Measurements from ENCODE around the gene SMC1A.

DNA sequence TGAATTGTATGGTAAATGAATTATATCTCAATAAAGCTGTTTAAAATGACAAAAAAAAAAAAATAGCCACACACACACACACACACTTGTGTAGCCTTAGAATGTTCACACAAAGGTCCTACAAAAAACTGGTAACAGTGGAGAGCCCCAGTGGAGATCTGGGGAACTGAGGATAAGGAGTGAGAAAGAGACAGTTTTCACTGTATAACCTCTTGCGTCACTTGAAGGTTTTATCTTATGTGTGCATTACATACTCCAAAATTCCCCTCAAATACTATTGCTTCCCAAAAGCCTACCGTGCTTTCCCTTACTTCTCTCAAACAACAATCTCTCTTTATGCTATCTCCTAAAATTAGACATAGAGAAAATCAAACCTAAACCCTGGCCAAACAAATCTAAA lies 67.8 kb downstream of the SMC1A start:
- TF ChIP-seq, protein P1, sequence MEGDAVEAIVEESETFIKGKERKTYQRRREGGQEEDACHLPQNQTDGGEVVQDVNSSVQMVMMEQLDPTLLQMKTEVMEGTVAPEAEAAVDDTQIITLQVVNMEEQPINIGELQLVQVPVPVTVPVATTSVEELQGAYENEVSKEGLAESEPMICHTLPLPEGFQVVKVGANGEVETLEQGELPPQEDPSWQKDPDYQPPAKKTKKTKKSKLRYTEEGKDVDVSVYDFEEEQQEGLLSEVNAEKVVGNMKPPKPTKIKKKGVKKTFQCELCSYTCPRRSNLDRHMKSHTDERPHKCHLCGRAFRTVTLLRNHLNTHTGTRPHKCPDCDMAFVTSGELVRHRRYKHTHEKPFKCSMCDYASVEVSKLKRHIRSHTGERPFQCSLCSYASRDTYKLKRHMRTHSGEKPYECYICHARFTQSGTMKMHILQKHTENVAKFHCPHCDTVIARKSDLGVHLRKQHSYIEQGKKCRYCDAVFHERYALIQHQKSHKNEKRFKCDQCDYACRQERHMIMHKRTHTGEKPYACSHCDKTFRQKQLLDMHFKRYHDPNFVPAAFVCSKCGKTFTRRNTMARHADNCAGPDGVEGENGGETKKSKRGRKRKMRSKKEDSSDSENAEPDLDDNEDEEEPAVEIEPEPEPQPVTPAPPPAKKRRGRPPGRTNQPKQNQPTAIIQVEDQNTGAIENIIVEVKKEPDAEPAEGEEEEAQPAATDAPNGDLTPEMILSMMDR (IDR thresholded peaks at IDR 0.05), result no peak
- TF ChIP-seq POLR2A (IDR thresholded peaks at IDR 0.05) (no peak), EP300 (IDR thresholded peaks at IDR 0.05) (no peak)
